ENCODE data around the gene HSD17B1.

HSD17B1 gene

DNA sequence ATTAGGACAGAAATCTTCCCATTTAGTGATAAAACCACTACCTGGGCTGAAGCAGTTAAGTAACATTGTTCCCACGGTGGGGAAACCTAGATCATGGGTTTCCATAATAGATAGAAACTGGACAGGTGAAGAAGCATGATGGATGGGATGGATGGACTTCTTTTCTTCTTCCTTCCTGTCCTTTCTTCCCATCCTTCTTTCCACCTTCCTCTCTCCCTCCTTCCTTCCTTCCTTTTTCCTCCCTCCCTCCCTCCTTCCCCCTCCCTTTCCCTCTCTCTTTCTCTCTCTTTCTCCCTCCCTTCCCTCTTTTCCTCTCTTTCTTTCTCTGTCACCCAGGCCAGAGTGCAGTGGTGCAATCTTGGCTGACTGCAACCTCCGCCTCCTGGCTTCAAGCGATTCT is 21.7 kb downstream of the HSD17B1 start:
- DNase-seq (ENCODE audit: low spot score), result no peak
- Mint-ChIP-seq H3K9me3 (no peaks in the 10 kb centered on the region), H3K27ac (peak overlapping the region; percentile 42), H3K4me1 (ENCODE audit: low read depth) (peaks cover 33% of the 10 kb centered on the region), H3K27me3 (ENCODE audit: low read depth) (no peaks in the 10 kb centered on the region), H3K4me3 (no peak overlapping the region), H3K36me3 (ENCODE audit: low read depth) (peaks cover 63% of the 10 kb centered on the region)

- peaks cover 62% of the 10 kb centered on the region for H3K36me3 Mint-ChIP-seq (ENCODE audit: low read depth)
These were observed 24.4 kb downstream of the HSD17B1 start for GRCh38 chr17:42577140-42577531.

DNA sequence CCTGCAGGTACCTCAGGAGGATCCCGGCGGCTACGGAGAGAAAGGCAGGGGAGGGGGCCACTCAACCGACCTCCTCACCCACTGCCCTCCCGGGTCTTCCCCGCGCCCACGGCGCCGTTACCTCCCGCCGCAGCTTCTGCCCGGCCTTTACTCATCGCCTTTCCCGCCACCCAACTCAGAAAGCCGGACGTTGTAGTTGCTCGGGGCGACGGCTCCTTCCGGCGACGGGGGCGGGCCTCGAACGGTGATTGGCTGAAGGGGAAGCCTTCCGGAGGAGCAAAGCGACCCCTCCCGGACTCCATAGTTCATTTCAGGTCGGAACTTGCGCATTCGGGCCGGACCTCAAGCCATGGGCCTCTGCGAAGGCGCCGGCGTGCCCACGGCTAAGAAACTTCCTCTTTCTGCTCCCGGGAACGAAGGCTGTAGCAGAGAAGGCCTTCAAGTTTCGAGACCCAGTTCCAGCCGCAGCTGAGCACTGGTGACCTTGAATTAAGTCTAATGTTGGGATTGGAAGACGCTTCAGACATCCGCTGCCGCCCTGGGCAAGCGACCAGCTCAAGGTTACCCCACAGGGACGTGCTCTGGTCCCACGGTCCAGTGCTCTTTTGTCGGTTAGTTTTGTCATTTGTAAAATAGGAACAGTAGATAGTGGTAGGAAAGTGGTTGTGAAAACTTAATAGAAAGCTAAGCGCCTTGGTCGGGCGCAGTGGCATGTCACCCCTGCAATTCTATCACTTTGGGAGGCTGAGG is 25.0 kb downstream of the HSD17B1 start, which contains the start of gene PSMC3IP:
Gene PSMC3IP, minus strand, starts transcription at position 198 of the 750 bp plus-strand sequence. Its CDS starts 43 bp downstream, at position 155.
- peaks cover 35% of the 10 kb centered on the region for H3K4me1 Mint-ChIP-seq (ENCODE audit: low read depth)
- peak within 1 kb of the TSS; percentile 94 for H3K27ac Mint-ChIP-seq
- H3K36me3 Mint-ChIP-seq (ENCODE audit: low read depth), result peaks cover 64% of the 10 kb centered on the region
- H3K4me3 Mint-ChIP-seq, result peak within 1 kb of the TSS; percentile 98
- H3K27me3 Mint-ChIP-seq (ENCODE audit: low read depth), result no peaks in the 10 kb centered on the region
- no peaks in the 10 kb centered on the region for H3K9me3 Mint-ChIP-seq
- peak; percentile 94 for DNase-seq (ENCODE audit: low spot score)

More at GRCh38 chr17:42577140-42577531, 24.4 kb downstream of the HSD17B1 start:
- no peaks in the 10 kb centered on the region for H3K27me3 Mint-ChIP-seq (ENCODE audit: low read depth)
- peak overlapping the region; percentile 52 for H3K27ac Mint-ChIP-seq
- DNase-seq (ENCODE audit: low spot score), result no peak
- H3K9me3 Mint-ChIP-seq, result no peaks in the 10 kb centered on the region
- peaks cover 35% of the 10 kb centered on the region for H3K4me1 Mint-ChIP-seq (ENCODE audit: low read depth)
- peak overlapping the region; percentile 98 for H3K4me3 Mint-ChIP-seq

DNA sequence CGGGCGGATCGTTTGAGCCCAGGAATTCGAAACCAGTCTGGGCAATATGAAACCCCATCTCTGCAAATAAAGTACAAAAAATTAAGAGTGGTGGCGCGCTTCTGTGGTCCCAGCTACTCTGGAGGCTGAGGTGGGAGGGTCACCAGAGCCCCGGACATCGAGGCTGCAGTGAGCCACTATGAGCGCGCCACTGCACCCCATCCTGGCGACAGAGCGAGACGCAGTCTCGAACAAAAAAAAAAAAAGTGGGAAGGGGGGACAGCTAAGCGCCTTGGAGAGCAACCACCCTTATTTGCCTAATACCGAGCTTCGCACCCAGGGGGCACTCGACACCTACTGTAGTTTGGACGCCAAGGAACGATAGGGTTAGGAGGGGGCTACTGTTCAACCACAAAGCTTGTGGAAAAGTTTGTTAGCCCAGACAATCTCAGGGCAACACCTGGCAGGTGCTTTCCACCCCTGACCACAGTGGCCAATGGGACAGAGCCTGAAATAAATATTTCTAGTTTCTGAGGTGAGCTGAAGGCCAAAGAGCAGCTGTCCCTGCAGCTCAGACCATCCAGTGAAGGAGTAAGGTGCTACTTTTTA is 25.7 kb downstream of the HSD17B1 start:
- peak overlapping the region; percentile 98 for H3K4me3 Mint-ChIP-seq
- peak overlapping the region; percentile 94 for H3K27ac Mint-ChIP-seq
- H3K27me3 Mint-ChIP-seq (ENCODE audit: low read depth), result no peaks in the 10 kb centered on the region
- peaks cover 64% of the 10 kb centered on the region for H3K36me3 Mint-ChIP-seq (ENCODE audit: low read depth)
- H3K9me3 Mint-ChIP-seq, result no peaks in the 10 kb centered on the region
- DNase-seq (ENCODE audit: low spot score), result peak; percentile 60
- peaks cover 31% of the 10 kb centered on the region for H3K4me1 Mint-ChIP-seq (ENCODE audit: low read depth)

- Mint-ChIP-seq H3K27me3 (ENCODE audit: low read depth) (no peaks in the 10 kb centered on the region), H3K4me1 (ENCODE audit: low read depth) (peaks cover 27% of the 10 kb centered on the region), H3K4me3 (peak overlapping the region; percentile 27), H3K36me3 (ENCODE audit: low read depth) (peaks cover 63% of the 10 kb centered on the region), H3K9me3 (no peaks in the 10 kb centered on the region), H3K27ac (peak overlapping the region; percentile 43)
- DNase-seq (ENCODE audit: low spot score), result no peak
These were observed 27.2 kb downstream of the HSD17B1 start for GRCh38 chr17:42579794-42580551.

- Mint-ChIP-seq H3K9me3 (no peaks in the 10 kb centered on the region), H3K4me3 (no peak overlapping the region), H3K27me3 (ENCODE audit: low read depth) (no peaks in the 10 kb centered on the region), H3K4me1 (ENCODE audit: low read depth) (peaks cover 14% of the 10 kb centered on the region), H3K27ac (no peak overlapping the region), H3K36me3 (ENCODE audit: low read depth) (peaks cover 58% of the 10 kb centered on the region)
- DNase-seq (ENCODE audit: low spot score), result no peak
These were observed 29.1 kb downstream of the HSD17B1 start for GRCh38 chr17:42581744-42582270.

- Mint-ChIP-seq H3K4me1 (ENCODE audit: low read depth) (no peaks in the 10 kb centered on the region), H3K9me3 (no peaks in the 10 kb centered on the region), H3K4me3 (no peak overlapping the region), H3K27me3 (ENCODE audit: low read depth) (no peaks in the 10 kb centered on the region), H3K27ac (no peak overlapping the region), H3K36me3 (ENCODE audit: low read depth) (peaks cover 55% of the 10 kb centered on the region)
- DNase-seq (ENCODE audit: low spot score), result no peak
These were observed 32.2 kb downstream of the HSD17B1 start for GRCh38 chr17:42584880-42585279.

GRCh38 chr17:42585353-42585752 is 32.6 kb downstream of the HSD17B1 start:
- no peak overlapping the region for H3K4me3 Mint-ChIP-seq
- no peaks in the 10 kb centered on the region for H3K4me1 Mint-ChIP-seq (ENCODE audit: low read depth)
- H3K27ac Mint-ChIP-seq, result no peak overlapping the region
- H3K27me3 Mint-ChIP-seq (ENCODE audit: low read depth), result no peaks in the 10 kb centered on the region
- no peak for DNase-seq (ENCODE audit: low spot score)
- peaks cover 56% of the 10 kb centered on the region for H3K36me3 Mint-ChIP-seq (ENCODE audit: low read depth)
- H3K9me3 Mint-ChIP-seq, result no peaks in the 10 kb centered on the region

DNA sequence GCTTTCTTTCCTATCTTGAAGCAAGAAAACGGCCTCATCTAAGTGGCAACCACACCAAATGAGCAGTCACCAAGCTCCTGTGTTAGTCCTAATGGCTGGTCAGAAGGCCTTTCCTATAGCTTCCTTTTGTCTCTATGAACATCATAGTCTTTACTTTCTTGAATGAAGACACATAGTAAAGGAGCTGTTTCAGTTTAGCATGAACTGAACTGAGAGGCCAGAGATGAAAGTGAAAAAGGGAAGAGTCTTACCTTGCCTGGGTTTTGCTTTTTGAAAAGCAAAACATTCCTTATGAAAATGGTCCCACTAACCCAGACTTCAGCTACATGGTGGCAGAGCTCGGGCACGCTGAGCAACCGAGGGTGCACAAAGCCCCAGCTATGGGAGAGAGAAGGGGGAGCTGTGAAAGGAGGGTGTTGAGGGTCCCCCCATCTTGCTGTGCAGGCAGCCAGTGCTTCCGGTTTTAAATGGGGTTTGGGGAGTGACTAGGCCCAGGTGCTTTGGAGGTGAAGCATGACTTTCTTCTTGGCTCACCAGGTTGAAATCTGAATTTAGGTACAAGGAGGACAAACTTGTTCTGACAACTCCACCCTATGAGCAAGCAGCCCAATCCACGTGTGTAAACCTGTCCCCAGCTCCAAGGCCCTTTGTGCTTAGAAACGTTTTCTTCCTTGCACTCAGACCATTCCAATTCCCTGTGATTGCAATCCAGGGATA is 33.9 kb downstream of the HSD17B1 start:
- Mint-ChIP-seq H3K27ac (no peak overlapping the region), H3K4me3 (no peak overlapping the region), H3K27me3 (ENCODE audit: low read depth) (no peaks in the 10 kb centered on the region), H3K9me3 (no peaks in the 10 kb centered on the region), H3K36me3 (ENCODE audit: low read depth) (peaks cover 54% of the 10 kb centered on the region), H3K4me1 (ENCODE audit: low read depth) (no peaks in the 10 kb centered on the region)
- DNase-seq (ENCODE audit: low spot score), result no peak

DNA sequence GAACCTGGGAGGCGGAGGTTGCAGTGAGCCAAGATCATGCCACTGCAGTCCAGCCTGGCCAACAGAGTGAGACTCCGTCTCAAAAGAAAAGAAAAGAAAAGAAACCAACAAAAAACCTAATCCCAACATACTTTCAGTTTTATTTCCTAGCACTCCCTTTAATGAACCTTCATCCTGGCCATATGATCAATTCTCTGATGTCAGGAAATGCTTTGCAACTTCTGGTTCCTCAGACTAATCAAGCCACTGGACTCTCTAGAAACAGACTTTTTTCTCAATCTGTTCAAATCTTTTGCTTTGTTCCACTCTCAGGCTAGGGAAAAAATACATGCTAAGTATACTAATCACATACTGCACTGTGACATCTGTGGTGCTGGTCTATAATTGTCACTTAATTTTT is 38.2 kb downstream of the HSD17B1 start:
- Mint-ChIP-seq H3K4me3 (no peak overlapping the region), H3K9me3 (no peaks in the 10 kb centered on the region), H3K27me3 (ENCODE audit: low read depth) (no peaks in the 10 kb centered on the region), H3K4me1 (ENCODE audit: low read depth) (no peaks in the 10 kb centered on the region), H3K27ac (no peak overlapping the region), H3K36me3 (ENCODE audit: low read depth) (peaks cover 25% of the 10 kb centered on the region)
- no peak for DNase-seq (ENCODE audit: low spot score)

DNA sequence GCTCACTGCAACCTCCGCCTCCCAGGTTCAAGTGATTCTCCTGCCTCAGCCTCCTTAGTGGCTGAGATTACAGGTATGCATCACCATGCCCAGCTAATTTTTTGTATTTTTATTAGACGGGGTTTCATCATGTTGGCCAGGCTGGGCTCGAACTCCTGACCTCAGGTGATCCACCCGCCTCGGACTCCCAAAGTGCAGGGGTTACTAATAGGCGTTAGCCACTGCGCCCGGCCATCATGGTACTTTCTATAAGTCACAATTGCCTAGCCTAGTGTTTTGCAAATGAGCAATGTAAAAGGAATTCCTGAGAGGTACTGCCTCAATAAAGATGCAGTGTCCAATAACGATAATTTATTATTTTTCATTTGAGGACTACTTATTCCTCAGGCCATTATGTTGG is 38.7 kb downstream of the HSD17B1 start:
- DNase-seq (ENCODE audit: low spot score), result no peak
- no peak overlapping the region for H3K27ac Mint-ChIP-seq
- no peak overlapping the region for H3K4me3 Mint-ChIP-seq
- no peaks in the 10 kb centered on the region for H3K4me1 Mint-ChIP-seq (ENCODE audit: low read depth)
- H3K27me3 Mint-ChIP-seq (ENCODE audit: low read depth), result no peaks in the 10 kb centered on the region
- H3K36me3 Mint-ChIP-seq (ENCODE audit: low read depth), result peaks cover 24% of the 10 kb centered on the region
- H3K9me3 Mint-ChIP-seq, result no peaks in the 10 kb centered on the region

DNA sequence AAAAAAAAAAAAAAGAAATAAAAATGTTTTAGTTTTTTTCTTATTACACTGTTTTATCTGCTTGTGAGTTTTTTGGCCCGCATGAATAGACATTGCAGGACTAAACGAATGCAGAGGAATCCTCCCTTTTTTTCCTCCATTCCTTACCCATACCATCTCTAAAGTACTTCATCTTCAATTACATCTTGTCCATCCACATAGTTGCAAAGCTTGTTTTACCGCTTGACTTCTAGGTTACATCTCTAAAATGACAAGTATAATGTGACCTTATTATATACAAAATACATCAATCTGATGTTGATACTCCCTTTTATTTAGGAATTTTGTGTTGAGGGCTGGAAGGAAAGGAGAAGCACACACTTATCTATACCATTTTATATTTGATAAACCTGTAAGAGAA is 43.7 kb downstream of the HSD17B1 start:
- Mint-ChIP-seq H3K4me3 (no peak overlapping the region), H3K27me3 (ENCODE audit: low read depth) (no peaks in the 10 kb centered on the region), H3K36me3 (ENCODE audit: low read depth) (peaks cover 6% of the 10 kb centered on the region), H3K4me1 (ENCODE audit: low read depth) (peaks cover 8% of the 10 kb centered on the region), H3K27ac (no peak overlapping the region), H3K9me3 (no peaks in the 10 kb centered on the region)
- DNase-seq (ENCODE audit: low spot score), result no peak

DNA sequence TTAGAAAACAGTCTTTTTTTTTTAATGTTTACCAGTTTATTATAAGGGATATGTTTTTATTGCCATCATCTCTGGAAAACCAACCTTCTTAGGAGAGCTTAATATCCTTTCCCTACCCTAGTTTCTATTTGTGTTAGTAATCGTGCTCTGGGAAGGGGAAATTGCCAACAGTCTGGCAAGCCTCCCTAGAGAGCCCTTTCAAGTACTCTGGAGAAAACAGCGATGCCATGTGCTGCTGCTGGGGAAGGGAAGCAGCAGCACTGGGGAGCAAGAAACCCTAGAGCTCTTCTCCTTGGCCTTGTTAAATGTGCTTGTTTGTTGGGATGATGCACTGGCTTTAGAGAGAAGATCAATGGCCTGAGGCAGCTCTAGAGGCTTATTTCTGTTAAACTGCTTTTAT is 46.2 kb downstream of the HSD17B1 start:
- Mint-ChIP-seq H3K36me3 (ENCODE audit: low read depth) (peaks cover 14% of the 10 kb centered on the region), H3K9me3 (no peaks in the 10 kb centered on the region), H3K4me3 (no peak overlapping the region), H3K27ac (no peak overlapping the region), H3K27me3 (ENCODE audit: low read depth) (no peaks in the 10 kb centered on the region), H3K4me1 (ENCODE audit: low read depth) (peaks cover 9% of the 10 kb centered on the region)
- DNase-seq (ENCODE audit: low spot score), result no peak

All from T-helper 2 cell treated with Interferon-gamma antibody and Interleukin-4, amounts not matched to agents 5 μg/mL and 100 μg/mL, for 36 hours (primary cell).